Raji (cell line): ENCODE measurements around the gene AFG1L.

ENCODE experiments used
- POLR2A ChIP-seq: IDR thresholded peaks from 2 replicates; pipeline ENCODE4 v1.6.1; 2011; ENCODE audit warnings: low read depth, low read length, control low read depth; ENCODE audit not compliant: insufficient read depth

The AFG1L gene

GRCh38 chr6:108294727-108295625, at the start of gene AFG1L:
AFG1L (plus strand) TSS chr6:108295054; CDS start chr6:108295080, 26 bp downstream.
- TF ChIP-seq POLR2A = peak; percentile 73

GRCh38 chr6:108247965-108248536, 46.8 kb upstream of the AFG1L start:
- TF ChIP-seq POLR2A = no peak

GRCh38 chr6:108250240-108250866, 44.5 kb upstream of the AFG1L start:
- TF ChIP-seq POLR2A = no peak

- TF ChIP-seq POLR2A = no peak
These were observed 43.6 kb upstream of the AFG1L start for GRCh38 chr6:108251252-108251651.

GRCh38 chr6:108252055-108252454, 42.8 kb upstream of the AFG1L start:
- TF ChIP-seq POLR2A = no peak

- TF ChIP-seq POLR2A = no peak
These were observed 41.6 kb upstream of the AFG1L start for GRCh38 chr6:108253241-108253640.

GRCh38 chr6:108254433-108255410, 40.1 kb upstream of the AFG1L start:
- TF ChIP-seq POLR2A = no peak

GRCh38 chr6:108260126-108260808, 34.6 kb upstream of the AFG1L start:
- TF ChIP-seq POLR2A = no peak

GRCh38 chr6:108260809-108261569, 33.9 kb upstream of the AFG1L start, which contains the start of gene SNX3:
SNX3 (minus strand) TSS chr6:108261040; CDS start chr6:108260921, 119 bp downstream.
- TF ChIP-seq POLR2A = peak; percentile 86

GRCh38 chr6:108263371-108263770, 31.5 kb upstream of the AFG1L start:
- TF ChIP-seq POLR2A = no peak

- TF ChIP-seq POLR2A = no peak
These were observed 26.0 kb upstream of the AFG1L start for GRCh38 chr6:108268845-108269244.

- no peak for TF ChIP-seq POLR2A
These were observed 20.3 kb upstream of the AFG1L start for GRCh38 chr6:108274546-108274945.

- no peak for TF ChIP-seq POLR2A
These were observed 18.9 kb upstream of the AFG1L start for GRCh38 chr6:108275976-108276375.
